DMS153 (cell line): Measurements from ENCODE around the gene OR2A42.
"Not testable (repeated sequence)": the region's sequence is repeated elsewhere in the genome, so short reads cannot be mapped to it uniquely, and the experiment has no call there.

Source experiments
- DNase-seq: peaks from one replicate; lab custom pipeline; 2025; lab: John Stamatoyannopoulos, UW

Gene OR2A42

GRCh38 chr7:144239365-144239764 lies at the start of gene OR2A42:
Gene OR2A42 (minus strand): TSS chr7:144239605. CDS start chr7:144232843, 6,762 bp downstream.
- not testable (repeated sequence) for DNase-seq

GRCh38 chr7:144287171-144287784 lies 47.9 kb upstream of the OR2A42 start:
- not testable (repeated sequence) for DNase-seq

- DNase-seq = not testable (repeated sequence)
Observed at GRCh38 chr7:144283716-144284115, 44.3 kb upstream of the OR2A42 start.

- not testable (repeated sequence) for DNase-seq
Observed at GRCh38 chr7:144282490-144282889, 43.1 kb upstream of the OR2A42 start.

GRCh38 chr7:144281981-144282380 lies 42.6 kb upstream of the OR2A42 start:
- not testable (repeated sequence) for DNase-seq

GRCh38 chr7:144280010-144280409 lies 40.6 kb upstream of the OR2A42 start:
- DNase-seq = not testable (repeated sequence)

- DNase-seq = not testable (repeated sequence)
Observed at GRCh38 chr7:144275281-144275680, 35.9 kb upstream of the OR2A42 start.

GRCh38 chr7:144269188-144269587 lies 29.8 kb upstream of the OR2A42 start, which contains the start of gene CTAGE8:
Gene CTAGE8 (minus strand): TSS chr7:144269288. CDS start chr7:144269250, 38 bp downstream.
- not testable (repeated sequence) for DNase-seq

GRCh38 chr7:144264692-144265091 lies 25.3 kb upstream of the OR2A42 start, which contains the start of gene OR2A7:
Gene OR2A7 (minus strand): TSS chr7:144264792. CDS start chr7:144259628, 5,164 bp downstream.
- DNase-seq = not testable (repeated sequence)

GRCh38 chr7:144262128-144262527 lies 22.7 kb upstream of the OR2A42 start:
- not testable (repeated sequence) for DNase-seq

- DNase-seq = not testable (repeated sequence)
Observed at GRCh38 chr7:144259067-144259466, 19.7 kb upstream of the OR2A42 start.

GRCh38 chr7:144256112-144256511 lies 16.7 kb upstream of the OR2A42 start:
- DNase-seq = no peak

- DNase-seq = no peak
Observed at GRCh38 chr7:144255471-144255897, 16.1 kb upstream of the OR2A42 start.

GRCh38 chr7:144252307-144252706 lies 12.9 kb upstream of the OR2A42 start:
- DNase-seq = not testable (repeated sequence)

GRCh38 chr7:144247674-144248330 lies 8.4 kb upstream of the OR2A42 start:
- DNase-seq = not testable (repeated sequence)

GRCh38 chr7:144246967-144247366 lies 7.6 kb upstream of the OR2A42 start:
- DNase-seq = not testable (repeated sequence)

- not testable (repeated sequence) for DNase-seq
Observed at GRCh38 chr7:144245372-144245771, 6.0 kb upstream of the OR2A42 start.

- not testable (repeated sequence) for DNase-seq
Observed at GRCh38 chr7:144238530-144239082, 799 bp downstream of the OR2A42 start.

- not testable (repeated sequence) for DNase-seq
Observed at GRCh38 chr7:144233039-144233438, 6.4 kb downstream of the OR2A42 start.

- DNase-seq = not testable (repeated sequence)
Observed at GRCh38 chr7:144231027-144231426, 8.4 kb downstream of the OR2A42 start.

- not testable (repeated sequence) for DNase-seq
Observed at GRCh38 chr7:144228810-144229209, 10.6 kb downstream of the OR2A42 start.

GRCh38 chr7:144226866-144227265 lies 12.5 kb downstream of the OR2A42 start:
- DNase-seq = not testable (repeated sequence)

- not testable (repeated sequence) for DNase-seq
Observed at GRCh38 chr7:144223675-144224074, 15.7 kb downstream of the OR2A42 start.
